Measurements from ENCODE around the gene PCP2. TPM values are rescaled to one million over a fixed set of nuclear protein-coding genes. Genes with fewer than 3 reads are reported as not detected.
A peak's percentile ranks its signal among the peaks of the same experiment; 100 is the strongest.

PCP2 gene
- total RNA-seq, 1 experiment from 2014 or later, result not detected

DNA sequence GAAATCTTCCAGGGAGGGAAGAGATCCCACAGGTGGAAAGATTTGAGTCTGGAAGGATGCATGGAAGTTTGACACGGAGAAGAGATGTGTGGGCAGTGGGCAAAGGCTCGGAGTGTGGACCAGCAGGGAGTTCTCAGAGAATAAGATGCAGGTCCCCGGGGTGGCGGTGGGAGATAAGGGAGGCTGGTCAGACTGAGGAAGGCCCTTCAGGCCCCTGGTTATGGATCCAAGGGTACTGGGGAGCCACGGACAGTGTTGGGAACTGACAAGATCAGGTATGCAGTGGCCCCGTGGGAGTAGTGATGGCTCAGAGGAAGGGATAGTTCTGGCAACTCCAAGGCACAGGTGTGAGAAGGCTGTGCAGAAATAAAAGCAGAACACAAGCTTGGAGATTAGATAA, 35.3 kb downstream of the PCP2 start:
- no peak for DNase-seq
- no peak overlapping the region for H3K9ac ChIP-seq (ENCODE audit: extremely low read depth, insufficient read length, low read length)
- no peak overlapping the region for H3T11ph ChIP-seq (ENCODE audit: low read length)
- Mint-ChIP-seq H3K27ac (peak overlapping the region in 1 of 3 experiments; percentile 28; a peak in 1 of 7 replicates), H3K36me3 (ENCODE audit: insufficient read depth in 1 of 3, low read depth in 3 of 3) (peaks cover 3 to 18% (median 12%) of the 10 kb centered on the region in 3 experiments; a peak in 4 of 7 replicates), H3K9me3 (no peaks in the 10 kb centered on the region), H3K27me3 (ENCODE audit: low read depth) (peaks cover 23% of the 10 kb centered on the region), H3K4me3 (peak overlapping the region in 1 of 2 experiments; percentile 80; a peak in 2 of 5 replicates), H3K4me1 (peaks cover 21 to 29% of the 10 kb centered on the region in 2 experiments)
- H4K5ac ChIP-seq (ENCODE audit: insufficient read length, low read depth, low read length), result no peak overlapping the region
- no peak overlapping the region for H2AK5ac ChIP-seq (ENCODE audit: insufficient read length, low read length)
- H2BK5ac ChIP-seq (ENCODE audit: insufficient read length, low read length), result no peak overlapping the region
- H2AFZ ChIP-seq (ENCODE audit: low read length), result no peak overlapping the region
- no peak overlapping the region for H2BK12ac ChIP-seq (ENCODE audit: insufficient read length, low read depth, low read length)
- H3K79me1 ChIP-seq (ENCODE audit: insufficient read depth, low read depth, low read length, poor library complexity, severe bottlenecking), result peaks cover 3% of the 10 kb centered on the region
- H3K27ac ChIP-seq (ENCODE audit: insufficient read length, low read depth, low read length), result no peak overlapping the region
- no peaks in the 10 kb centered on the region; the same call in 1 of the 2 replicates for H3K4me1 ChIP-seq (ENCODE audit: insufficient read depth, low read length)
- no peak overlapping the region for H4K8ac ChIP-seq (replicated peaks; ENCODE audit: insufficient read length, low read depth, low read length)
- H3K79me2 ChIP-seq (ENCODE audit: insufficient read depth, low read length), result no peaks in the 10 kb centered on the region; the same call in 1 of the 2 replicates
- no peak overlapping the region for H2BK15ac ChIP-seq (ENCODE audit: low read depth, low read length)
- no peak for TF ChIP-seq CTCF (conservative IDR thresholded peaks at IDR 0.05)
- no peak overlapping the region for H3K18ac ChIP-seq (ENCODE audit: insufficient read length, low read depth, low read length)
- H3K27me3 ChIP-seq (ENCODE audit: insufficient read depth, low read length), result no peaks in the 10 kb centered on the region
- no peak overlapping the region for H2BK20ac ChIP-seq (ENCODE audit: low read depth, low read length, poor library complexity, severe bottlenecking)
- H3K4ac ChIP-seq (ENCODE audit: low read depth, low read length), result no peak overlapping the region
- H4K20me1 ChIP-seq (ENCODE audit: control insufficient read depth, insufficient read depth, insufficient read length), result no peaks in the 10 kb centered on the region
- no peak overlapping the region for H3K4me2 ChIP-seq (ENCODE audit: insufficient read depth, insufficient read length, low read length)
- no peak overlapping the region for H3K56ac ChIP-seq (ENCODE audit: insufficient read length, low read depth, low read length)
- no peak overlapping the region for H3K14ac ChIP-seq (ENCODE audit: insufficient read depth, low read length)
- H3K23me2 ChIP-seq (ENCODE audit: insufficient read length, low read depth, low read length, poor library complexity, severe bottlenecking), result peaks cover 9% of the 10 kb centered on the region
- H4K91ac ChIP-seq (ENCODE audit: insufficient read length, low read depth, low read length), result no peak overlapping the region
- no CpG with 5 or more reads among the region's 6 CpGs for WGBS (ENCODE audit: extremely low coverage, insufficient read length, low lambda C conversion rate)
- H2BK120ac ChIP-seq (ENCODE audit: low read depth, low read length, poor library complexity, severe bottlenecking), result no peak overlapping the region
- H3K23ac ChIP-seq (ENCODE audit: insufficient read length, low read depth, low read length), result no peak overlapping the region
- H3K9me3 ChIP-seq (ENCODE audit: control insufficient read depth, low read depth, low read length), result no peaks in the 10 kb centered on the region
